Right atrium auricular region (tissue), 2 donors: Measurements from ENCODE around the gene IL11RA. TPM values are rescaled to one million over a fixed set of nuclear protein-coding genes. Genes with fewer than 3 reads are reported as not detected.
A peak's percentile ranks its signal among the peaks of the same experiment; 100 is the strongest.

ENCODE experiments used
- DNase-seq: peaks from one replicate; pipeline ENCODE4 v3.0.0-alpha.2; 2019; ENCODE audit warnings: low spot score
- H3K27ac ChIP-seq, 2 donors: fragments of 200-600 bp; sonication (generic); 1 replicate in 1 of 2; 2 replicates in 1 of 2; pipeline ENCODE4 v1.5.1; 2016 to 2019
- H3K27me3 ChIP-seq, 2 donors: fragments of 200-600 bp; sonication (generic); one replicate each; pipeline versions ENCODE4 v1.5.1 to v1.6.0; 2017 to 2019
- H3K36me3 ChIP-seq: fragments of 200-600 bp; sonication (generic); one replicate; pipeline ENCODE4 v1.5.1; 2016
- H3K4me1 ChIP-seq, 2 donors: fragments of 200-600 bp; sonication (generic); one replicate each; pipeline versions ENCODE4 v1.5.1 to v1.6.0; 2017 to 2019
- H3K4me3 ChIP-seq, 2 donors: fragments of 200-600 bp; sonication (generic); 1 replicate in 1 of 2; 2 replicates in 1 of 2; pipeline ENCODE4 v1.5.1; 2017 to 2019; ENCODE audit warnings: mild to moderate bottlenecking in 1 of 2, moderate library complexity in 1 of 2
- H3K9me3 ChIP-seq, 2 donors: fragments of 200-600 bp; sonication (generic); one replicate each; pipeline ENCODE4 v1.5.1; 2019
- CTCF ChIP-seq, 2 donors: fragments of 200-600 bp; sonication (generic); IDR thresholded peaks; one replicate each; pipeline ENCODE4 v1.5.1; 2019; ENCODE audit warnings: antibody characterized with exemption in 2 of 2
- total RNA-seq, 2 donors: library from RNA; depleted of rRNA; stranded (reverse); fragments of >200 nt; gene quantifications; one replicate each; pipeline ENCODE4 v1.1.0, GENCODE V29; 2016

The IL11RA gene
- total RNA-seq, 2 donors from 2014 or later, result 58.2 to 108 TPM

DNA sequence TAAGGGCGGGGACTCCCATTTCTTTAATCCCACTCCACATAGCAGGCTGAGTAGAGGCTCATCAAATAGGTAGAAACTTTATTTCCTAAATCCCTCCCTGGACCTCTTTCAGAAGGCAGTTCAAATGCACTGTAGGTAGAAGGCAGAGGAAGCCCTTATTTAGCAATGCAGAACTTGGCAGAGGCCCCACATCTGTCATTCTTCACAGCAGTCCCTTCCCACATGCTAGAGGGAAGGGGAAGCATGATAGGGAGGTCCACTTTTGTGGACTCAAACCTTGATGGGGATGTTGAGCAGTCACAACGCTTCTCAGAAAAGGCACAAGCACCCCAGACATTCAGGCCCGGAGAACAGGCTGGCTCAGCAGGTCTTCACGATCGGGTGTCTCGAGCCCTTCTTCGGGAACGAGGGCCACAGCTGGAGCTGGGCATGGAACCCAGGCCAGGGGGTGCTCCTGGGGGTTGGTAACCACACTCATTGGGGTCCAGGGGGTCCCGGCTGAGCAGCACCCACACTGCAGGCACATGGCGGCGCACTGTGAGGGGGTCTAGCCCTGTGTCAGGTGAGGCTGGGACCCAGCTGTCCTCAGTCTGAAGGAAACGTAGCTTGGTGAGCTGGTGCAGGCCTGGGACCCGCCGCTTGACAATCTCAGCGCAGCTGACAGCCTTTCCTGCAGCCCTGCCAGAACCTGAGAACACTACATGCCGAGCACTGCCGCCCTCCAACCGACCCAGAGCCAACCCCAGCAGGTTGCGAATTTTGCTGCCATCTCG, 41.4 kb upstream of the IL11RA start:
- Histone ChIP-seq H3K4me1 (peaks cover 0 to 28% of the 10 kb centered on the region in 2 donors), H3K27me3 (no peaks in the 10 kb centered on the region), H3K9me3 (no peaks in the 10 kb centered on the region), H3K27ac (peak overlapping the region in 1 of 2 donors; percentile 92), H3K4me3 (peak overlapping the region; percentile 75 to 81), H3K36me3 (peaks cover 13% of the 10 kb centered on the region)
- TF ChIP-seq CTCF (IDR thresholded peaks at IDR 0.05), result no peak
- no peak for DNase-seq

GRCh38 chr9:34611251-34611810, 40.7 kb upstream of the IL11RA start:
- H3K4me1 ChIP-seq, result peaks cover 0 to 28% of the 10 kb centered on the region in 2 donors
- H3K4me3 ChIP-seq, result peak overlapping the region; percentile 75 to 81
- no peak for DNase-seq
- H3K36me3 ChIP-seq, result peaks cover 19% of the 10 kb centered on the region
- no peaks in the 10 kb centered on the region for H3K9me3 ChIP-seq
- no peak for TF ChIP-seq CTCF (IDR thresholded peaks at IDR 0.05)
- peak overlapping the region; percentile 92 for H3K27ac ChIP-seq
- H3K27me3 ChIP-seq, result no peaks in the 10 kb centered on the region

- H3K27ac ChIP-seq, result peak within 1 kb of the TSS; percentile 92
- TF ChIP-seq CTCF (IDR thresholded peaks at IDR 0.05), result no peak
- peaks cover 27% of the 10 kb centered on the region for H3K36me3 ChIP-seq
- peaks cover 0 to 28% of the 10 kb centered on the region in 2 donors for H3K4me1 ChIP-seq
- peak within 1 kb of the TSS; percentile 75 to 81 for H3K4me3 ChIP-seq
- DNase-seq, result peak; percentile 85
- H3K9me3 ChIP-seq, result no peaks in the 10 kb centered on the region
- no peaks in the 10 kb centered on the region for H3K27me3 ChIP-seq
Measured at GRCh38 chr9:34611811-34612787, 39.9 kb upstream of the IL11RA start, which contains the start of gene RPP25L. TSS of gene RPP25L (minus strand) at chr9:34612097. CDS start at chr9:34611296, 801 bp downstream.

DNA sequence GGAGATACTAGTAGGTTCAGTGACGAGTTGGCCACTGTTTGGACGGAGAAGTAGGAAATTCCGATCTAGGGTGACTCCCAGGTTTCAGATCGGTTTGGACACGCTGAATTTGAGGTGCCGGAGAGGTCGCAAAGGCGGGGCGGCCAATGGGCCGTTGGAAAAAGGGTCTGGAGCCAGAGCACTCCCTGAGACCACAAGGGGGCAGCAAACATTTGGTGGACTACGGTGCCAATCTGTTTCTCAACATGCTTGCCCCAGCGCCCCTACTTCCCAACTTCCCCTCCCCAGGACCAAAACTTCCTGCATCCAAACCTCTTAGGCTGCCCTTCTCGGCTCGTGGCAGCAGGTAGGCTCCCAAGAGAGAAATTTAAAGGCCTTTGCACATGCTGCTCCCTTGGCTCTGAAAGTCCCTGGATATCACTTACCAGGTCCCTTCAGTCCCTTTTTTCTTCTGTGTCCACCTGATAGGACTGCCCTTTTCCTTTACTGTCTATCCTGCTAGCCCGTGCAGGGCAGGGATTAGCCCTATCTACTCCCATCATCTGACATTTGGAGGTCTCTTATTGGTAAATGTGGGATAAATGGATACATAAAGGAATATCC, 39.1 kb upstream of the IL11RA start:
- peak; percentile 88 for DNase-seq
- H3K27me3 ChIP-seq, result no peaks in the 10 kb centered on the region
- peak; percentile 61 to 91 for TF ChIP-seq CTCF (IDR thresholded peaks at IDR 0.05)
- peaks cover 35% of the 10 kb centered on the region for H3K36me3 ChIP-seq
- peak overlapping the region; percentile 75 to 81 for H3K4me3 ChIP-seq
- peak overlapping the region; percentile 92 for H3K27ac ChIP-seq
- H3K9me3 ChIP-seq, result no peaks in the 10 kb centered on the region
- peaks cover 0 to 28% of the 10 kb centered on the region in 2 donors for H3K4me1 ChIP-seq

DNA sequence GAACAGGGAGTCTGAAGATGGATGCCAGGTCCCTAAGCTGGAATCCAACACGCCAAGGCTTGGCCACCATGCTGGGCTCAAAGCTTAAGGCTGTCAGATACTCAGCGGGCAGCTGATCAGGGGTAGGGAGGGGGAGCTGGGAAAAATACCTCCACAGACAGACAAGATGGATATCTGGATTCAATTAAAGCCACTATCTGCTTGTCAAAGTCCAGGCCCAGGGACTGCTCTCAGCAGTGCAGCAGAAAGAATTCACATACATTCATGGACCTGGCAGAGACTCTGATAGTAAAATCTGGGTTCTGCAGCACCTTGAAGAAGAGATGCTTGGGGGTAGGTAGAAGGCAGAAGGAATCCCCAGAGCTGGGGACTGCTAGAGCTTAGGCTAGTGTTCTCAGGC, 36.9 kb upstream of the IL11RA start:
- DNase-seq, result no peak
- Histone ChIP-seq H3K9me3 (no peaks in the 10 kb centered on the region), H3K4me3 (no peak overlapping the region), H3K27me3 (no peaks in the 10 kb centered on the region), H3K4me1 (peaks cover 0 to 35% of the 10 kb centered on the region in 2 donors), H3K27ac (no peak overlapping the region), H3K36me3 (peaks cover 37% of the 10 kb centered on the region)
- no peak for TF ChIP-seq CTCF (IDR thresholded peaks at IDR 0.05)
